D721Med (cell line): ENCODE results near the gene PAWR.

Experiments
- DNase-seq: peaks from one replicate; pipeline ENCODE4 v3.0.0; 2011; ENCODE audit warnings: low spot score; ENCODE audit not compliant: insufficient read length
- FAIRE-seq: peaks from 2 replicates; lab custom pipeline; 2011; peaks lifted over from hg19 to GRCh38; lab: Jason Lieb, UNC
- CTCF ChIP-seq: IDR thresholded peaks from 2 replicates; pipeline ENCODE4 v1.5.1; 2012; ENCODE audit warnings: mild to moderate bottlenecking, control low read depth; ENCODE audit not compliant: insufficient read depth; ENCODE audit errors: missing control alignments

Gene PAWR

GRCh38 chr12:79692860-79693577 lies 2.3 kb upstream of the PAWR start:
- TF ChIP-seq CTCF = no peak
- no peak for DNase-seq

GRCh38 chr12:79691511-79692248 lies 916 bp upstream of the PAWR start:
- FAIRE-seq (no peak), DNase-seq (no peak)
- TF ChIP-seq CTCF = no peak

More at GRCh38 chr12:79692860-79693577, 2.3 kb upstream of the PAWR start:
- no peak for FAIRE-seq

GRCh38 chr12:79690142-79690637 lies 574 bp downstream of the PAWR start:
- no peak for DNase-seq
- FAIRE-seq = no peak
- no peak for TF ChIP-seq CTCF

- DNase-seq = no peak
- no peak for FAIRE-seq
- TF ChIP-seq CTCF = no peak
Measured at GRCh38 chr12:79689477-79690141, 1.2 kb downstream of the PAWR start.

- DNase-seq = no peak
- no peak for TF ChIP-seq CTCF
- no peak for FAIRE-seq
Measured at GRCh38 chr12:79689061-79689476, 1.7 kb downstream of the PAWR start.

GRCh38 chr12:79688376-79689060 lies 2.2 kb downstream of the PAWR start:
- no peak for DNase-seq
- FAIRE-seq = no peak
- TF ChIP-seq CTCF = no peak
